ENCODE results near the gene DNAH6. TPM values are rescaled to one million over a fixed set of nuclear protein-coding genes. Genes with fewer than 3 reads are reported as not detected.

Gene DNAH6
- total RNA-seq, 1 experiment from 2014 or later = not detected

DNA sequence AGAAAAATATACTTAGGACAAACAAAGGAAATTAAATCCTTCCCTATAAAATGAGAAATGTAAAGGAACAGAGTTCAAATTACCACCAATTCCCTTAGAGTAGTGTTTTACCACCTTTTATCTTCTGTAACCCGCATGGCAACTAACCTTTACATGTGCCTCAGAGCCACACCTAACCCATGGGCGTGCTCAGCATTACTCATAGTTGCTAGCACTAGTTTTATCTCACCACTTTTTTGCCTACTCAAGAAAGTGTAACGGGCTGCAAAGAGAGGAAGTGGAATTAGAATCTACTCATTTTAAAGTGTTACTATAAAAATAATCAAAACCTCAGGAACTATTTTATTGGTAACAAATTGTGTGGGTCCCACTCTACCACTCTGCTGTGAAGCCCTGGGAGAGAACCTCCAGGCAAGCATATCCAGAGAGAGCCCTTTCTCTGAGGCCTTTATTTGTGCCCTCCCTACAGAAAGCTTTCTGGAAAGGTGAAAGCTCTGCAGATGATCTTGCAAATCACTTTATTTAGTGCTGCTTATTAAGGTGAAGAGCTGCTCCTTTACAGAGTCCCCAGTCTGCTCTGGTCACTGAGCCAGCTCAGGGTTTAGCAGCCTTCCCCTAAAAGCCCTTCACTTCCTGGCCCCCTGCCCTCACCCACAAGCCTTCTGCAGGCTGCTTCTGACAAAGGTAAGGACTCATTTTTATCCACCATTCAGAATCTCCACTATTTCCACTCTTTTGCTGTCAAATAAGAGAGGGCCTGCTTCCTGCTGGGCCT, 265.8 kb downstream of the DNAH6 start:
- no TSS peak for BruUV-seq (replicated peaks)
- no peak overlapping the region for H3K4me3 ChIP-seq (ENCODE audit: low read length)
- ChIA-PET CTCF (no interaction called here), POLR2A (ENCODE audit: unreplicated experiment) (no interaction called here)
- ATAC-seq = peak; percentile 88
- no peak overlapping the region for H3K4me2 ChIP-seq (ENCODE audit: low read length)
- H3K9me2 ChIP-seq (replicated peaks; ENCODE audit: low read length) = no peaks in the 10 kb centered on the region
- TF ChIP-seq EZH2 (IDR thresholded peaks at IDR 0.05; ENCODE audit: low read length, unreplicated experiment) (no peak), EZH2phosphoT487 (IDR thresholded peaks at IDR 0.05; ENCODE audit: borderline replicate concordance, low read length) (no peak)
- TF ChIP-seq, protein P1, sequence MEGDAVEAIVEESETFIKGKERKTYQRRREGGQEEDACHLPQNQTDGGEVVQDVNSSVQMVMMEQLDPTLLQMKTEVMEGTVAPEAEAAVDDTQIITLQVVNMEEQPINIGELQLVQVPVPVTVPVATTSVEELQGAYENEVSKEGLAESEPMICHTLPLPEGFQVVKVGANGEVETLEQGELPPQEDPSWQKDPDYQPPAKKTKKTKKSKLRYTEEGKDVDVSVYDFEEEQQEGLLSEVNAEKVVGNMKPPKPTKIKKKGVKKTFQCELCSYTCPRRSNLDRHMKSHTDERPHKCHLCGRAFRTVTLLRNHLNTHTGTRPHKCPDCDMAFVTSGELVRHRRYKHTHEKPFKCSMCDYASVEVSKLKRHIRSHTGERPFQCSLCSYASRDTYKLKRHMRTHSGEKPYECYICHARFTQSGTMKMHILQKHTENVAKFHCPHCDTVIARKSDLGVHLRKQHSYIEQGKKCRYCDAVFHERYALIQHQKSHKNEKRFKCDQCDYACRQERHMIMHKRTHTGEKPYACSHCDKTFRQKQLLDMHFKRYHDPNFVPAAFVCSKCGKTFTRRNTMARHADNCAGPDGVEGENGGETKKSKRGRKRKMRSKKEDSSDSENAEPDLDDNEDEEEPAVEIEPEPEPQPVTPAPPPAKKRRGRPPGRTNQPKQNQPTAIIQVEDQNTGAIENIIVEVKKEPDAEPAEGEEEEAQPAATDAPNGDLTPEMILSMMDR (conservative IDR thresholded peaks at IDR 0.05; ENCODE audit: low read depth, low read length) = no peak
- intact Hi-C loops (cut with micrococcal nuclease) = no loop called here
- H2AFZ ChIP-seq (ENCODE audit: low read length) = 0 out of 2 replicates have a peak overlapping the region, but pooled peaks have one; percentile 20
- no peaks in the 10 kb centered on the region for H3K9me3 ChIP-seq (ENCODE audit: low read length)
- no peaks in the 10 kb centered on the region for H3K36me3 ChIP-seq (ENCODE audit: low read depth, low read length)
- no peaks in the 10 kb centered on the region for H4K20me1 ChIP-seq (ENCODE audit: low read length)
- no peaks in the 10 kb centered on the region for H3F3A ChIP-seq (ENCODE audit: low read length, unreplicated experiment)
- no peaks in the 10 kb centered on the region for H3K79me2 ChIP-seq (ENCODE audit: low read length)
- H3K4me1 ChIP-seq (ENCODE audit: insufficient read depth, low read length) = peaks cover 10% of the 10 kb centered on the region; the same call in 1 of the 2 replicates
- no peak overlapping the region for H3K9ac ChIP-seq (ENCODE audit: low read length)
- no peaks in the 10 kb centered on the region for H3K27me3 ChIP-seq (ENCODE audit: low read length)
- H3K27ac ChIP-seq (ENCODE audit: low read length) = no peak overlapping the region
- DNase-seq = peak; percentile 66

DNA sequence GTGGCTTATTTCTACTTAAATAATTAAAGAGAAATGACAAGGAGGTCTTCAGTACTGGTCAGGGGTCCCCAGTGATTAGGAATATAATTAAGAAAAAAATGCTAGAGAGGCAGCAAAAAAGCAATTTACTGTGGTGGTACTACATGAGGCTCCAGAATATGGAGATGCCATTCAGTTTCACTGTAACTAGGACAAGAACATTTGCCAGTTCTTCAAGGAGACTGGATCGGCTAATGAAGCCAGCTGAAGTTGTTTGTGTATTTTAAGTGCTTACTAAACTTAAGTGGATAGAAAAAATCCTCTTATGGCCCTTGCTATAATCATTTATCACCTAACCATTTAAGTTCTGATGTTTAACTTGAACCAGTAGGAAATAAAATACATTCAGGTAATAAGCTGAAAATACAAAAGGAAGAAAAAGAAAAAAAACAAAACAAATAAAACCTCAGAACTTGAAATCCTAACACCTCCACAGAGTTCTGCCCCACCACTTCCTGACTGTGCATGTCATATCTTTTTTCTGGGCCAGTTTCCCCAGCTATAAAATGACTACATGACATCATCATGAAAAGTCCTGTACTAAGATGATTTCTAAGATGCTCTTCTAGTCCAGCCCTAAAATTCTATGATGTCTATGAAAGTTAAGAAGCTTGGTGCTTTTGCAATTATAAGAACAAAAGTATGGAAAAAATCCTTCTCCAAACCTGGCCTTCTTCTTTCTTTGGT, 266.6 kb downstream of the DNAH6 start:
- Histone ChIP-seq H3K9ac (ENCODE audit: low read length) (no peak overlapping the region), H2AFZ (ENCODE audit: low read length) (no peak overlapping the region)

More for the DNA sequence above, 266.6 kb downstream of the DNAH6 start:
- Histone ChIP-seq H3K4me1 (ENCODE audit: insufficient read depth, low read length) (peaks cover 10% of the 10 kb centered on the region; the same call in 1 of the 2 replicates), H3K4me3 (ENCODE audit: low read length) (no peak overlapping the region), H3K9me2 (replicated peaks; ENCODE audit: low read length) (no peaks in the 10 kb centered on the region), H3F3A (ENCODE audit: low read length, unreplicated experiment) (no peaks in the 10 kb centered on the region), H3K36me3 (ENCODE audit: low read depth, low read length) (no peaks in the 10 kb centered on the region), H3K9me3 (ENCODE audit: low read length) (no peaks in the 10 kb centered on the region), H3K27ac (ENCODE audit: low read length) (no peak overlapping the region), H3K27me3 (ENCODE audit: low read length) (no peaks in the 10 kb centered on the region), H4K20me1 (ENCODE audit: low read length) (no peaks in the 10 kb centered on the region), H3K4me2 (ENCODE audit: low read length) (no peak overlapping the region), H3K79me2 (ENCODE audit: low read length) (no peaks in the 10 kb centered on the region)
- ChIA-PET CTCF (no interaction called here), POLR2A (ENCODE audit: unreplicated experiment) (no interaction called here)
- intact Hi-C loops (cut with micrococcal nuclease) = no loop called here
- no peak for ATAC-seq
- DNase-seq = no peak
- TF ChIP-seq, protein P1 (conservative IDR thresholded peaks at IDR 0.05; ENCODE audit: low read depth, low read length) = no peak
- no peak for TF ChIP-seq EZH2phosphoT487 (IDR thresholded peaks at IDR 0.05; ENCODE audit: borderline replicate concordance, low read length)
- no peak for TF ChIP-seq EZH2 (IDR thresholded peaks at IDR 0.05; ENCODE audit: low read length, unreplicated experiment)
- BruUV-seq (replicated peaks) = no TSS peak
